Measurements from ENCODE around the gene TNFRSF6B.

TNFRSF6B gene

DNA sequence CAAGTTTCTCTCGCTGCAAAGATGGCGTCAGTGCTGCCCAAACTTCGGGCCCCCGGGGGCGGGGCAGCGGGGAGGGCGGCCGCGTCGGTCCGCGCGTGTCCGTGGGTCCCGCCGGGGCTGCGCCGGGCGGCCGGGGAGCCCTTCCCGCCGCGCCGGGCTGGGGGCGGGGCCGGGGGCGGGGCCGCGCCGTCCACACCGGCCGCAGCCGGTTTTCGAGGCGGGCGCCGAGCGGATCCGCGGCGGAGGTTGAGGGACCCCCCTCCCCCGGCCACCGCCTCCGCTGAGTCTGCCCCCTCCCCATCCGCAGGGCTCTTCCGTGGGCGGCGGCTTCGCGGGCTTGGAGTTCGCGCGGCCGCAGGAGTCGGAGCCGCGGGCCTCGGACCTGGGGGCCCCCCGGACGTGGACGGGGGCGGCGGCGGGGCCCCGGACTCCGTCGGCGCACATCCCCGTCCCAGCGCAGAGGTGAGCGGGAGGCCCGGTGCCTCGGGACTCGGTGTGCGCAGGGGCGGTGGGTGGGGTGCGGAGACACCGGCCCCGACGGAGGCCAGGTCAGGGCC is 43.7 kb downstream of the TNFRSF6B start:
- peak; percentile 38 for DNase-seq

DNA sequence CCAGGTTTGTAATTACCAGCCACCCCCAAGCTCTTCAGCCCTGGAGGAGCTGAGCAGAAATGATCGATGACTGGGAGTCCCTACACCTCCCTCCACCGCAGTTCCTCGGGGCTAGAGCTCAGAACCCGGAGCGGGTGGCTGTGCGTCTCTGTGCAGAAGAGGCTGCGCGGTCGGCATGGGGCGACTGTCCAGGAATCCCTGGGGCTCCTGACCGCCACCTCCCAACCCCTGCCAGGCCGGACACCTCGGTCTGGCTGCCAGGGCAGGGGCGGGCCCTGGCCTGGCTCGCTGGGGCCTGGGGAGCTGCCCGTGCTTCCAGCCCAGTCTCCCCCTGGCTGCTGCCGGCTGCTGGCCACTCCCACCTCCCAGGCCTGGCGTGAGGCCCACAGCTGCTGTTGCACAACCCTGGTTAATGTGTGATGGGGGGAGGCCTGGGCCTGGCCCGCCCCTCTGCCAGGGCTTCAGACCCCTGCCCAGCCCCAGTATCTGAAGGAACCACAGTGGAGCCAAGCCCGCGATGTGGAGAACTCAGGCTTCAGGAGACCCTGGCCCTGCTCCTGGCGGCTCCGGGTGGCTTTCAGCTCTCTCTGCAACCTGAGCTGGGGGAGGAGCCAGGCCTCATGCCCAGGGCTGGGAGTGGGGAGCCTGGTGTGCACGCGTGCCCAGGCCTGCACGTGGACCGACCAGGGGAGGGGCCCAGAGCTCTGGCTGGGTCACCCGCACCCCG is 44.3 kb downstream of the TNFRSF6B start:
- DNase-seq: peak; percentile 37

DNA sequence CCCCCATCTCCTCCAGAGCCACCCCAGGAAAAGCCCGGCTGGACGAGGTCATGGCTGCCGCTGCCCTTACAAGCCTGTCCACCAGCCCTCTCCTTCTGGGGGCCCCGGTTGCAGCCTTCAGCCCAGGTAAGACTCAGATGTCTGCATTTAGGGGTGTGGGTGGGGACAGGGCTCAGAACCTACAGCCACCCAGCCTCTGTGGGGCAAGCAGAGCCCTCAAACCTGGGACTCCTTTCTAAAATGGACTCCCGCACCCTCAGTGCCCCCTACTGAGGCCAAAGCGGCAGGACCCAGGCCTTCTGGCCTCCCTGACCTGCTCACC is 44.9 kb downstream of the TNFRSF6B start:
- no peak for DNase-seq

DNA sequence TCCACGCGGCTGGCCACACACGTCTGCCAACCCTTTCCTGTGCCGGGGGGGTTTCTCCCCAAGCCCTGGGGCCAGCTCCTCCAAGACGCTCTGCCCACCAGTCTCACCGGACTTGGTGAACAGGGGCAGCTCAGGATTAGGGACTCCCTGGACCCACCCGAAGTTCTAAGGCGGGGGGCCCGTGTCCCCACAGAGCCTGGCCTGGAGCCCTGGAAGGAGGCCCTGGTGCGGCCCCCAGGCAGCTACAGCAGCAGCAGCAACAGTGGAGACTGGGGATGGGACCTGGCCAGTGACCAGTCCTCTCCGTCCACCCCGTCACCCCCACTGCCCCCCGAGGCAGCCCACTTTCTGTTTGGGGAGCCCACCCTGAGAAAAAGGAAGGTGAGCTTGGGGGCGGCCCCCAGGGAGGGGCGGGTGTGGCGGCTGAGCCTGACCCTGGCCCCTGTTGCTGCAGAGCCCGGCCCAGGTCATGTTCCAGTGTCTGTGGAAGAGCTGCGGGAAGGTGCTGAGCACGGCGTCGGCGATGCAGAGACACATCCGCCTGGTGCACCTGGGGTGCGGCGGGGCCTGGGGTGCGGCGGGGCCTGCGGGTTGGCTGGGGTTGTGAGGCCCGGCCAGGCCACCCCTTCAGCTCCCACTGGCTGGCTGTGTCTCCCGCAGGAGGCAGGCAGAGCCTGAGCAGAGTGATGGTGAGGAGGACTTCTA is 45.4 kb downstream of the TNFRSF6B start:
- no peak for DNase-seq

DNA sequence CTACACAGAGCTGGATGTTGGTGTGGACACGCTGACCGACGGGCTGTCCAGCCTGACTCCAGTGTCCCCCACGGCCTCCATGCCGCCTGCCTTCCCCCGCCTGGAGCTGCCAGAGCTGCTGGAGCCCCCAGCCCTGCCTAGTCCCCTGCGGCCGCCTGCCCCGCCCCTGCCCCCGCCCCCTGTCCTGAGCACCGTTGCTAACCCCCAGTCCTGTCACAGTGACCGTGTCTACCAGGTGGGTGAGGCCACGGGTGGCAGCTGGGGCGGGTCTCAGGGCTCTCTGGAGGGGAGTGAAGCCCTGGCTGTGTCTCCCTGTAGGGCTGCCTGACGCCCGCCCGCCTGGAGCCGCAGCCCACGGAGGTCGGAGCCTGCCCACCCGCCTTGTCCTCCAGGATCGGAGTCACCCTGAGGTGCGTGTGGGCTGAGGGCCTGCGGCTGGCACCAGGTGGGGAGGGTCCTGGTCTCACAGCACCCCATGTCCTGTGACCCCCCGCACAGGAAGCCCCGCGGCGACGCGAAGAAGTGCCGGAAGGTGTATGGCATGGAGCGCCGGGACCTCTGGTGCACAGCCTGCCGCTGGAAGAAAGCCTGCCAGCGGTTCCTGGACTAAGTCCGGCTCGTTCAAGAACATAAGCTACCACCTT is 46.1 kb downstream of the TNFRSF6B start:
- DNase-seq: no peak

DNA sequence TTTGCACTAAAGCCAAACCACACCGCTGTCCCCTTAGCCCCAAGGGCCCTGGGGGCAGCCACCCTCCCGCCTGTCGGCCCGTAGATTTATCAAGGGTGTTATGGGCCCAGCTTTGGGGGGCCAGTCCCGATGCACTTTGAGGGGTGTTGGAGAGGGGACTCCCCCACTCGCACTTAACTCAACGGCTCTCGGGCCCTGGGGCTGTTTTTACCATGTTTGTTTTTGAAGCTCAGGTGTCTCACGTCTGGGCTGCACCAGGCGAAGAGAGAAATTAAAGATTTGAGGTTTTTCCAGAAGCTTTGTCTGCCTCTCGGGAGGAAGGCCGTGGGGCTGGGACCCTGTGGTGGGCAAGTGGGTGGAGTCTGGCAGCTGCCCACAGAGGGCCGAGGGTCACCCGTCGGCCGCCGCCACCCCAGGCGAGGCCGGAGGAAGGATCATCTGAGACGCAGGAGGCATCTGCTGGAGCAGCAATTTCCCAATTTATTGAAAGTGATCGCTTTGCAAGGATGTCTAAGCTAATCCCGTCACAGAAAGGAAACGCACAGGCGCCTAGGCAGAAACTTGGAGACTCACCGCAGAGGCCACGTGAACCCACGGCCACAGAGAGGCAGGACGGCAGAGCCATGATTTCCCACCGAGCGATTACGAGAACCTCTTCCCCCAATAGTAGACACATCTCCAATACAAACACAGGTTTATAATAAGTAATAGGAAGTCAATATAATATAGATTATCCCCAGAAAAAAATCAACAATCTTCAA is 46.9 kb downstream of the TNFRSF6B start:
- no peak for DNase-seq

DNA sequence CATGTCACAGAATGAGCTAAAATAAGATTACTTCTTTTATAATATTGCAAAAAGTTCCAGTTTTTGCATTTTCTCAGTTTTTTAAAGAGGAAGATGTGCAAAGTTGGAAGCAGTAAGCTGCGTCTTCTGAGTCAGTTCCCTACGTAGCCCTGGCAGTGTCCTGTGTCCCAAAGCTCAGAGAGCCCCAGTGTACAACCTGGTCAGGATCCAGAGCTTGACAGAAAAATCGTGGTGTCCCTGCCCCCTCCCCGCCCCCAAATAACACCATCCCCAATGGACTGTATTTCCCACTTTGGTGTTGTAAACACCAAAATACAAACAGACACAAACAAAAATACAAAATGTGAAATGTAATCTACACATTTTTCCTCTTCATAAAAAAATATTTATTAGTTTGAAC is 47.7 kb downstream of the TNFRSF6B start:
- DNase-seq: no peak

DNA sequence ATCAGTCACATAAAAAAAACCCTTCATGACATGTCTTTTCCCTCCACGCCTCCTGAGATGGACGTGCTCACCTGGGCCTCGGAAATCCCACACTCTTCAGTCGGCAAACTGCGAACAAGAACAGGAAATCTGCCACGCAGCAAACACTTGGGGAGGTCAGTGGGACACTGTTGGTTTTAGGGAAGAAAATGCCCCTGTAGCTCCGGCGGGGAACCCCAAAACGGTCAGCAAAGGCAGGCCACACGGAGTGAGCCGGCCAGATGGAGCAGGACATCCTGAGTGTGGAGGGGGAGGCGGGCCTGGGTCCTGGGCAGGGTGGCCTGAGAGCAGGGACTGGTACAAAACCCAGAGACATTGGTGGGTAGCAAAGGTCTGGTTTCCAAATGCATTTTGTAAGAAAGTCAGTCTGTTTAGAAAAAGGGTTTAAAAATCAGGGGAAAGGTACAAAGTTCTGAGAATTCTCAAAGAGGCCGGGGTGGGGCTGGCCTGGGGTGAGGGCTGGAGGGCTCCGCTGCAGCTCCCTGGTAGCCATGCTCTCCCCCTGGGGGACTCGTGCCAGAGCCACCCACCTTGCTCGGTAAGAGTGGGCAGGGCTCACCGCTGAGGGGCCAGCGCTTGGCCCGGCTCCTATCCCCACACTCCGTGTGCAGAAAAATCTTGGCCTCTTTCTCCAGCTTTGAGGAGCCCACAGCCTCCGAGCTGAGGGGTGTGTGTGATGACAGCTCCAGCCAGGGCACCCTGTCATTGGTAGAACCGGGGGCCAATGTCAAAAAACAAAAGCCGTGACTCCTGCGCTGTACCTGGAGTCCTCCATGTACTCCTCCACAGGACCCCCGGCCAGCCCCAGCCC is 48.3 kb downstream of the TNFRSF6B start:
- DNase-seq: no peak

DNA sequence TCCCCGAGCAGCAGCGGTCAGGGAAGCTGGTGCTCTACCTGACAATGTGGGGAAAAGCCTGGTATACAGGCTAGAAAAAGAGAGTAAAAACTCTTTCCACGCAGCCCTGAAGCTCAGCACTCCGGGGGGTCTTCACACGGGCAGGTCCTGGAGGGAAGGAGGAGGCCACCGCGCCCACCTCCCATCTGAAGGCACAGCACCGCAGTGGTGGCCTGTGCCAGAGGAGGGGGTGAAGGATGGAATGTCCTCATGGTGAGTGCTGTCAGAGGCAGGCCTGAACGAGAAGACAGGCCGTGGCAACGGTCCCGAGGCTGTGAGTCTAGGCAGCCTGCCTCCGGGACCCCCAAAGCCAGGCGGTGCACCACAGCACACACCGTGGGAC is 49.0 kb downstream of the TNFRSF6B start:
- DNase-seq: no peak

DNA sequence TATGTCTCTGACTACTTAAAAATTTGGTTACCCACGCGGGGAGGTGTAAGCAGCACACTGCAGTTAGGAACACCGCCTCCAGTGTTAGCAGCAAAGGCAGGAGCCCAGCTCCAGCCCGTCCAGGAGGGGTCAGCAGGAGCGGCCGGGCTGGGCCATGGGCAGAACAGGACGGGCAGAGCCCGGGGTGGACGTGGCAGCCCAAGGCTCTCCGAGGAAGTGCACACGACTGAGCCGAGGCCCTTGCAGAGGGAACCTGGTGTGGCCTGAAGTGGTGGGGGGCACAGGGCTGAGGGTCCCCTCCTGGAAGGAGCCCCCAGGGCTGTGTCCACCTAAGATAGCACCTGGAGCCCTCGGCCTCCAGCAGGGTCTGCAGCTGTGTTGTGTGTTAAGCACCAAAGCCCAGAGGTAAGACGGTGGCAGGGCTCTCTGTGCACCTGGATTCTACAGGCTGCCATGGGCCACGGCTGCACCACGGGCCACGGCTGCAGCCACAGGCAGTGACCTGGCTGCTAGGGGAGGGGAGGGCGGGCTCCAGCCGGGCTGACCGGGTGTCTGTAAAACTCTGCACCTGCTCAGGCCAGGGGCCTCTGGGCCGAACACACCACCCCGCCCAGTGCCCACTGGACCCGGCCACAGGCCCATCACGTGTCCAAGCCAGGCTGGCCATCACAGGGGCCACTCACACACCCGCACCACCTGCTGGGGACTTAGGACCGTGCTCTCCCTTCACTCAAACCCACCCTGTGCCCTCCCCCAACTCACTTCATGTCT is 49.7 kb downstream of the TNFRSF6B start:
- no peak for DNase-seq

DNA sequence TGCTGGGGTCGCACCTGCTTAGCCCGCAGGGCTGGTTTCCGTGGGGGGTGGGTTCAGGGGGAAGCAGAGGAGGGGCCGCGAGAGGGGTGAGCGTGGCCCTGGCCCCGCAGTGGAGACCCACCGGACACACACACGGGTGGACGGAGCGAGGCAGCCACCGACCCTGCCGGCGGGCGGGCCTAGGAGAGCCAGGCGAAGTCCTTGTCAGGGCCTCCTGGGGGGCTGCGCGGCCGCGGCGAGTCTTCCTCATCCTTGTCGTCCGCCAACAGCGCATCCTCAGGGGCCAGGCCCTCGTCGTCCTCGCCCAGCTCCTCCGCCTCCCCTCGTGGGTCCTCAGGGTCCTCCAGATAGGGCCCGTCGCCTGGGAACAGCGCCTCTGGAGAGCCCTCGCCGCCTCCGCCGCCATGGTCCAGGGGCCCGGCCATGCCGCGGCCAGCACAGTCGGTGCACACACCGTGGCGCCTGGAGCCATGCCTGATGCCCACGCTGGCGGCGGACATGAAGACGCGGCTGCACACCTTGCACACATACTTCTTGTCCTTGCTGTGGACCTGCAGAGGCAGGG is 50.4 kb downstream of the TNFRSF6B start:
- no peak for DNase-seq

DNA sequence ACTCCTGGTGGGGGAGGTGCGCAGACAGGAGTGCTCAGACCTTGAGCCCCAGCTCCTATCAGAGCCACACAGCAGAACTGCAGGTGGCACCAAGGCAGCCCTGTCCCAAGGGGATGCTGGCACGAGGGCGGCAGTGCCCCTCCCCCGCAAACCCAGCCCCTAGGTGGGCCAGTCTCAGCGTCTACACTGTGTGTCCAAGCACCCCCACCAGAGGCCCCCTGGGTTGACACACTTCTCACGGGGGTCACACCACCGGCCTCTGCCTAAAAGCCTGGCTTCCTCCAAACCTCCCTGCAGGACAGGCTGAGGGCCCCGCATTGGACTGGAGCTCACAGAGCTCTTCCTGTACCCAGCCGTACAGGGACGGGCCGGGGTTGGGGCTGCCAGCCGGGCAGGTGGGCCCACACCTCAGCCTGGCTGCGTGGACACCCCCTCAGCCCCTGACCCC is 51.2 kb downstream of the TNFRSF6B start:
- no peak for DNase-seq

Data from activated CD4-positive, alpha-beta T cell treated with anti-CD3 and anti-CD28 coated beads, Interleukin-2, amount 50 U/mL, for 1 hour (primary cell).